H1 (cell line): ENCODE results near the gene SSTR4. TPM values are rescaled to one million over a fixed set of nuclear protein-coding genes. Genes with fewer than 3 reads are reported as not detected.

Experiments
- CREB1 ChIP-seq: IDR thresholded peaks from 2 replicates; pipeline ENCODE4 v1.6.1; 2012; ENCODE audit warnings: inconsistent platforms
- GTF2F1 ChIP-seq: IDR thresholded peaks from 2 replicates; pipeline ENCODE4 v1.6.1; 2012; ENCODE audit warnings: low read depth, low read length, improper control_type of control experiment, borderline replicate concordance
- HDAC6 ChIP-seq: IDR thresholded peaks from one replicate; pipeline ENCODE4 v1.7.1; 2012; ENCODE audit warnings: low read depth, mild to moderate bottlenecking, inconsistent platforms, low read length, moderate library complexity
- RNF2 ChIP-seq: fragments of 200-900, 300-1000 bp; sonication (generic); IDR thresholded peaks from 2 replicates; pipeline ENCODE4 v1.7.1; 2016; ENCODE audit warnings: borderline replicate concordance, low read depth, mild to moderate bottlenecking, antibody characterized with exemption, low read length; ENCODE audit not compliant: poor library complexity, severe bottlenecking; ENCODE audit errors: missing control alignments
- SRF ChIP-seq: IDR thresholded peaks from 2 replicates; pipeline ENCODE4 v1.6.1; 2011; ENCODE audit warnings: mild to moderate bottlenecking, low read depth, low read length, moderate library complexity
- TAF1 ChIP-seq: IDR thresholded peaks from 2 replicates; pipeline ENCODE4 v1.6.1; 2011; ENCODE audit warnings: mild to moderate bottlenecking, low read depth, low read length
- YY1 ChIP-seq: IDR thresholded peaks from 2 replicates; pipeline ENCODE4 v1.6.1; 2011; ENCODE audit warnings: low read depth, mild to moderate bottlenecking, low read length
- polyA plus RNA-seq, 7 experiments: library from polyadenylated mRNA; depleted of rRNA in 3 of 7; stranded (reverse) in 5 of 7; unstranded in 2 of 7; fragments of >200 nt in 5 of 7; fragments of 200-250 nt in 2 of 7; gene quantifications; 1 replicate in 5 of 7; 2 replicates in 1 of 7; 4 replicates in 1 of 7; pipeline versions ENCODE4 v1.2.1 to v1.2.3, GENCODE V29; 2011 to 2013; ENCODE audit warnings: missing spikeins in 2 of 7, mixed read lengths in 2 of 7
- total RNA-seq: library from RNA; stranded (reverse); fragmentation: NEBNext Ultra II Directional; extraction: Animal tissue kit (Norgen Biotek cat#: 25700); gene quantifications from 2 replicates; pipeline ENCODE4 v1.2.1, GENCODE V29; 2021
- TF ChIP-seq, protein P1 (sequence below), 3 experiments: IDR thresholded peaks; 1 replicate in 2 of 3; 2 replicates in 1 of 3; pipeline versions ENCODE4 v1.5.1 to v1.6.1; 2011; ENCODE audit warnings: low read length in 3 of 3, mild to moderate bottlenecking in 3 of 3, inconsistent platforms in 2 of 3, low read depth in 1 of 3, moderate library complexity in 1 of 3; ENCODE audit not compliant: insufficient read depth in 1 of 3; ENCODE audit errors: control extremely low read depth in 1 of 3
- TF ChIP-seq, protein P2 (sequence below): IDR thresholded peaks from 2 replicates; pipeline ENCODE4 v1.6.1; 2011; ENCODE audit warnings: low read depth, mild to moderate bottlenecking, low read length; ENCODE audit not compliant: insufficient read depth
- TF ChIP-seq, protein P3 (sequence below): IDR thresholded peaks from 2 replicates; pipeline ENCODE4 v1.6.1; 2012; ENCODE audit warnings: inconsistent platforms
- TF ChIP-seq, protein P4 (sequence below): IDR thresholded peaks from 2 replicates; pipeline ENCODE4 v1.6.1; 2012; ENCODE audit warnings: inconsistent platforms

Gene SSTR4
- total and polyA plus RNA-seq, 2 of the 8 experiments (the other 6 are each of a cell fraction or from before 2014, with no cell fraction given) = 0.05 TPM; not detected in 1

DNA sequence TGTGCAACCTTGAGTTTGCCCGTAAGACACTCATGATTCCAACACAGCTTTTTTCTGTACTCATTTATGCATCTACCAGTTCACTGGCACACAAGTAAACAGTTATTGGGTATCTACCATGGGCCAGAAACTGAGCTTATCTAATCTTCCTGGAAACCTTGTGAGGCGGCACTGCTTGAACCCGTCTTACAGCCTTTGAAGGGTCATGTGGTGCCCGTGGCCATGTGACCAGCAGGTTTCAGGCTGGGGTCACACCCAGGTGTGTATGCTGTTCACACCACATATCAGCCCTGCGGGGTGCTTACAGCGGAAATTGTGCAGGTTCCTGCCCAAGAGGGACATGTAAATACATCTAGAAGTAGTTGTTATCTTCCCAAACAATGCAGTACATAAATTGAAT lies 8.3 kb downstream of the SSTR4 start (continued):
- TF ChIP-seq GTF2F1 (no peak), YY1 (no peak), RNF2 (no peak), SRF (no peak), TAF1 (no peak), HDAC6 (no peak), CREB1 (no peak)
- TF ChIP-seq, protein P1, sequence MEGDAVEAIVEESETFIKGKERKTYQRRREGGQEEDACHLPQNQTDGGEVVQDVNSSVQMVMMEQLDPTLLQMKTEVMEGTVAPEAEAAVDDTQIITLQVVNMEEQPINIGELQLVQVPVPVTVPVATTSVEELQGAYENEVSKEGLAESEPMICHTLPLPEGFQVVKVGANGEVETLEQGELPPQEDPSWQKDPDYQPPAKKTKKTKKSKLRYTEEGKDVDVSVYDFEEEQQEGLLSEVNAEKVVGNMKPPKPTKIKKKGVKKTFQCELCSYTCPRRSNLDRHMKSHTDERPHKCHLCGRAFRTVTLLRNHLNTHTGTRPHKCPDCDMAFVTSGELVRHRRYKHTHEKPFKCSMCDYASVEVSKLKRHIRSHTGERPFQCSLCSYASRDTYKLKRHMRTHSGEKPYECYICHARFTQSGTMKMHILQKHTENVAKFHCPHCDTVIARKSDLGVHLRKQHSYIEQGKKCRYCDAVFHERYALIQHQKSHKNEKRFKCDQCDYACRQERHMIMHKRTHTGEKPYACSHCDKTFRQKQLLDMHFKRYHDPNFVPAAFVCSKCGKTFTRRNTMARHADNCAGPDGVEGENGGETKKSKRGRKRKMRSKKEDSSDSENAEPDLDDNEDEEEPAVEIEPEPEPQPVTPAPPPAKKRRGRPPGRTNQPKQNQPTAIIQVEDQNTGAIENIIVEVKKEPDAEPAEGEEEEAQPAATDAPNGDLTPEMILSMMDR (IDR thresholded peaks at IDR 0.05; ENCODE audit: control extremely low read depth in 1 of 3, insufficient read depth in 1 of 3, low read depth in 1 of 3, low read length in 3 of 3) = peak in 2 of 3 experiments; percentile 7 to 35; a peak in 1 of 4 replicates
- TF ChIP-seq, protein P2, sequence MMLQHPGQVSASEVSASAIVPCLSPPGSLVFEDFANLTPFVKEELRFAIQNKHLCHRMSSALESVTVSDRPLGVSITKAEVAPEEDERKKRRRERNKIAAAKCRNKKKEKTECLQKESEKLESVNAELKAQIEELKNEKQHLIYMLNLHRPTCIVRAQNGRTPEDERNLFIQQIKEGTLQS = 0 out of 2 replicates have a peak, but pooled peaks have one; percentile 16
- TF ChIP-seq, protein P3, sequence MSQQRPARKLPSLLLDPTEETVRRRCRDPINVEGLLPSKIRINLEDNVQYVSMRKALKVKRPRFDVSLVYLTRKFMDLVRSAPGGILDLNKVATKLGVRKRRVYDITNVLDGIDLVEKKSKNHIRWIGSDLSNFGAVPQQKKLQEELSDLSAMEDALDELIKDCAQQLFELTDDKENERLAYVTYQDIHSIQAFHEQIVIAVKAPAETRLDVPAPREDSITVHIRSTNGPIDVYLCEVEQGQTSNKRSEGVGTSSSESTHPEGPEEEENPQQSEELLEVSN = peak; percentile 38; the same call in 1 of the 2 replicates
- TF ChIP-seq, protein P4, sequence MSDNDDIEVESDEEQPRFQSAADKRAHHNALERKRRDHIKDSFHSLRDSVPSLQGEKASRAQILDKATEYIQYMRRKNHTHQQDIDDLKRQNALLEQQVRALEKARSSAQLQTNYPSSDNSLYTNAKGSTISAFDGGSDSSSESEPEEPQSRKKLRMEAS = peak; percentile 50; the same call in 1 of the 2 replicates
- TF ChIP-seq, all 59 proteins: peak for 6
